Liver (tissue), 9 donors: ENCODE data around the gene PIP4K2C. TPM values are rescaled to one million over a fixed set of nuclear protein-coding genes. Genes with fewer than 3 reads are reported as not detected.

Experiments
- DNase-seq: peaks from one replicate; pipeline ENCODE4 v3.0.0-alpha.2; 2017; ENCODE audit warnings: low spot score
- H3K27ac ChIP-seq, 2 donors: one replicate each; pipeline ENCODE4 v1.7.0; 2013; ENCODE audit warnings: inconsistent platforms in 2 of 2, low read length in 2 of 2, control low read depth in 1 of 2, low read depth in 1 of 2, mild to moderate bottlenecking in 1 of 2
- H3K27me3 ChIP-seq, 4 donors: one replicate each; pipeline versions ENCODE4 v1.6.1 to v1.7.0; 2013; ENCODE audit warnings: low read length in 3 of 4, inconsistent platforms in 1 of 4, mild to moderate bottlenecking in 1 of 4, moderate library complexity in 1 of 4; ENCODE audit not compliant: control insufficient read depth in 4 of 4, insufficient read depth in 4 of 4
- H3K36me3 ChIP-seq, 4 donors: one replicate each; pipeline versions ENCODE4 v1.6.1 to v1.7.0; 2013; ENCODE audit warnings: low read length in 3 of 4, mild to moderate bottlenecking in 3 of 4, low read depth in 1 of 4, moderate library complexity in 1 of 4; ENCODE audit not compliant: control insufficient read depth in 4 of 4, insufficient read depth in 3 of 4
- H3K4me1 ChIP-seq, 4 donors: one replicate each; pipeline versions ENCODE4 v1.6.1 to v1.7.0; 2013; ENCODE audit warnings: low read length in 3 of 4, mild to moderate bottlenecking in 3 of 4, moderate library complexity in 1 of 4; ENCODE audit not compliant: control insufficient read depth in 4 of 4, insufficient read depth in 4 of 4
- H3K4me3 ChIP-seq, 3 donors: one replicate each; pipeline versions ENCODE4 v1.6.1 to v1.7.0; 2013; ENCODE audit warnings: low read length in 3 of 3, control low read depth in 1 of 3, low read depth in 1 of 3, mild to moderate bottlenecking in 1 of 3
- H3K9ac ChIP-seq, 2 donors: one replicate each; pipeline ENCODE4 v1.7.0; 2013; ENCODE audit warnings: low read length in 2 of 2, mild to moderate bottlenecking in 2 of 2, moderate library complexity in 2 of 2, control low read depth in 1 of 2, low read depth in 1 of 2
- H3K9me3 ChIP-seq, 4 donors: one replicate each; pipeline versions ENCODE4 v1.6.1 to v1.7.0; 2013; ENCODE audit warnings: low read length in 3 of 4; ENCODE audit not compliant: control insufficient read depth in 4 of 4
- EGR1 ChIP-seq, 2 donors: IDR thresholded peaks; 2 replicates each; pipeline ENCODE4 v1.6.1; 2016 to 2018; ENCODE audit warnings: antibody characterized with exemption in 2 of 2, low read depth in 2 of 2
- FOXA1 ChIP-seq: IDR thresholded peaks from 2 replicates; pipeline ENCODE4 v1.6.1; 2016; ENCODE audit warnings: antibody characterized with exemption
- FOXA2 ChIP-seq: IDR thresholded peaks from 2 replicates; pipeline ENCODE4 v1.6.1; 2016; ENCODE audit warnings: antibody characterized with exemption
- GABPA ChIP-seq, 2 donors: IDR thresholded peaks in 1 of 2; conservative IDR thresholded peaks in 1 of 2; 2 replicates each; pipeline ENCODE4 v1.6.1; 2016; ENCODE audit warnings: antibody characterized with exemption in 2 of 2, mild to moderate bottlenecking in 1 of 2, moderate library complexity in 1 of 2
- HNF4A ChIP-seq, 2 donors: conservative IDR thresholded peaks; 2 replicates each; pipeline ENCODE4 v1.6.1; 2016; ENCODE audit warnings: antibody characterized with exemption in 2 of 2, mild to moderate bottlenecking in 2 of 2
- HNF4G ChIP-seq: IDR thresholded peaks from 2 replicates; pipeline ENCODE4 v1.6.1; 2016; ENCODE audit warnings: antibody characterized with exemption
- JUND ChIP-seq, 2 donors: IDR thresholded peaks; 2 replicates each; pipeline ENCODE4 v1.6.1; 2016; ENCODE audit warnings: antibody characterized with exemption in 2 of 2
- NR2F2 ChIP-seq: IDR thresholded peaks from 2 replicates; pipeline ENCODE4 v1.6.1; 2016; ENCODE audit warnings: antibody characterized with exemption
- RAD21 ChIP-seq, 2 donors: IDR thresholded peaks; 2 replicates each; pipeline ENCODE4 v1.6.1; 2016; ENCODE audit warnings: antibody characterized with exemption in 2 of 2, mild to moderate bottlenecking in 2 of 2
- SP1 ChIP-seq: IDR thresholded peaks from 2 replicates; pipeline ENCODE4 v1.6.1; 2018; ENCODE audit warnings: antibody characterized with exemption, mild to moderate bottlenecking
- TAF1 ChIP-seq: conservative IDR thresholded peaks from 2 replicates; pipeline ENCODE4 v1.6.1; 2016; ENCODE audit warnings: antibody characterized with exemption, mild to moderate bottlenecking
- YY1 ChIP-seq: IDR thresholded peaks from 2 replicates; pipeline ENCODE4 v1.6.1; 2016; ENCODE audit warnings: antibody characterized with exemption, mild to moderate bottlenecking
- WGBS: extraction: QIAGEN DNeasy Blood & Tissue Kit; methylation state at CpG from one replicate; pipeline ENCODE4 v1.1.7; 2013; 5-methylcytosine and 5-hydroxymethylcytosine counted together
- polyA plus RNA-seq, 2 donors: library from polyadenylated mRNA; stranded (reverse) in 1 of 2; unstranded in 1 of 2; fragments of 200-250 nt in 1 of 2; fragments of >200 nt in 1 of 2; fragmentation: Nextera tagmentation in 1 of 2; extraction: Ambion mirVana in 1 of 2; gene quantifications; one replicate each; pipeline versions ENCODE4 v1.2.1 to v1.2.3, GENCODE V29; 2013 to 2015
- total RNA-seq, 2 donors: library from RNA; depleted of rRNA; stranded (reverse); fragments of >200 nt; gene quantifications; one replicate each; pipeline ENCODE4 v1.2.3, GENCODE V29; 2014
- TF ChIP-seq, protein P1 (sequence below): IDR thresholded peaks from 2 replicates; pipeline ENCODE4 v1.6.1; 2016; ENCODE audit warnings: antibody characterized with exemption
- TF ChIP-seq, protein P2 (sequence below): fragments of 150-350 bp; IDR thresholded peaks from 2 replicates; pipeline ENCODE4 v1.5.1; 2017; ENCODE audit warnings: improper control_type of control experiment, low read depth, low read length; ENCODE audit not compliant: missing input control
- TF ChIP-seq, protein P3 (sequence below): IDR thresholded peaks from 2 replicates; pipeline ENCODE4 v1.6.1; 2016; ENCODE audit warnings: antibody characterized with exemption, mild to moderate bottlenecking
- TF ChIP-seq, protein P4 (sequence below): IDR thresholded peaks from 2 replicates; pipeline ENCODE4 v1.6.1; 2016; ENCODE audit warnings: antibody characterized with exemption
- donor health status: healthy.
- donor health status: healthy.
- donor health status: healthy.
- donor health status: healthy.
- donor health status: healthy.

The PIP4K2C gene
- total and polyA plus RNA-seq, 4 donors = 6.5 to 11.9 (median 9.4) TPM

DNA sequence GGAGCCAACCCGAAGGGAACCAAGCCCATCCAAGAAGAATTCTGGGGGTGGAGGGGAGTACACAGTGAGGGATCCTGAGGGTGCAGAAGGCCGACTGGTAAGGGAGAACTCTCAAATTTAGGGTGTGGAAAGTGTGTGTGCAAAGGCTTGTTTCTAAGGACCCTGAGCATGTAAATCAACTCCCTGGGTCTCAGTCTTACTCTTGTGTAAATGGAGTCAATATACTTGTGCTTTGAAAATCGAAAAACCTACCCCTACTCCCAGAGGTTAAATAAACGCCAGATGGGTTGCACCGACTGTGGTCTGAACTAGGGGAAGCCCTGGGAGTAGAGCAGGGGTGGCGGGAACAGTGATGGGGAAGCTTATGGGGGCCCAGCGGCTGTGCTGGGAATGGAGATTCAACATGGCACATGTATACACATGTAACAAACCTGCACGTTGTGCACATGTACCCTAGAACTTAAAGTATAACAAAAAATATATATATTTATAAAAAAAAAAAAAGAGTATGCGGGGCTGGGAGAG is 36.0 kb downstream of the PIP4K2C start (continued):
- TF ChIP-seq, protein P1, sequence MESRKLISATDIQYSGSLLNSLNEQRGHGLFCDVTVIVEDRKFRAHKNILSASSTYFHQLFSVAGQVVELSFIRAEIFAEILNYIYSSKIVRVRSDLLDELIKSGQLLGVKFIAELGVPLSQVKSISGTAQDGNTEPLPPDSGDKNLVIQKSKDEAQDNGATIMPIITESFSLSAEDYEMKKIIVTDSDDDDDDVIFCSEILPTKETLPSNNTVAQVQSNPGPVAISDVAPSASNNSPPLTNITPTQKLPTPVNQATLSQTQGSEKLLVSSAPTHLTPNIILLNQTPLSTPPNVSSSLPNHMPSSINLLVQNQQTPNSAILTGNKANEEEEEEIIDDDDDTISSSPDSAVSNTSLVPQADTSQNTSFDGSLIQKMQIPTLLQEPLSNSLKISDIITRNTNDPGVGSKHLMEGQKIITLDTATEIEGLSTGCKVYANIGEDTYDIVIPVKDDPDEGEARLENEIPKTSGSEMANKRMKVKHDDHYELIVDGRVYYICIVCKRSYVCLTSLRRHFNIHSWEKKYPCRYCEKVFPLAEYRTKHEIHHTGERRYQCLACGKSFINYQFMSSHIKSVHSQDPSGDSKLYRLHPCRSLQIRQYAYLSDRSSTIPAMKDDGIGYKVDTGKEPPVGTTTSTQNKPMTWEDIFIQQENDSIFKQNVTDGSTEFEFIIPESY = no peak
- TF ChIP-seq RAD21 (IDR thresholded peaks at IDR 0.05) (no peak), JUND (IDR thresholded peaks at IDR 0.05) (no peak), HNF4A (conservative IDR thresholded peaks at IDR 0.05) (no peak)
- TF ChIP-seq, protein P2, sequence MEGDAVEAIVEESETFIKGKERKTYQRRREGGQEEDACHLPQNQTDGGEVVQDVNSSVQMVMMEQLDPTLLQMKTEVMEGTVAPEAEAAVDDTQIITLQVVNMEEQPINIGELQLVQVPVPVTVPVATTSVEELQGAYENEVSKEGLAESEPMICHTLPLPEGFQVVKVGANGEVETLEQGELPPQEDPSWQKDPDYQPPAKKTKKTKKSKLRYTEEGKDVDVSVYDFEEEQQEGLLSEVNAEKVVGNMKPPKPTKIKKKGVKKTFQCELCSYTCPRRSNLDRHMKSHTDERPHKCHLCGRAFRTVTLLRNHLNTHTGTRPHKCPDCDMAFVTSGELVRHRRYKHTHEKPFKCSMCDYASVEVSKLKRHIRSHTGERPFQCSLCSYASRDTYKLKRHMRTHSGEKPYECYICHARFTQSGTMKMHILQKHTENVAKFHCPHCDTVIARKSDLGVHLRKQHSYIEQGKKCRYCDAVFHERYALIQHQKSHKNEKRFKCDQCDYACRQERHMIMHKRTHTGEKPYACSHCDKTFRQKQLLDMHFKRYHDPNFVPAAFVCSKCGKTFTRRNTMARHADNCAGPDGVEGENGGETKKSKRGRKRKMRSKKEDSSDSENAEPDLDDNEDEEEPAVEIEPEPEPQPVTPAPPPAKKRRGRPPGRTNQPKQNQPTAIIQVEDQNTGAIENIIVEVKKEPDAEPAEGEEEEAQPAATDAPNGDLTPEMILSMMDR = no peak

DNA sequence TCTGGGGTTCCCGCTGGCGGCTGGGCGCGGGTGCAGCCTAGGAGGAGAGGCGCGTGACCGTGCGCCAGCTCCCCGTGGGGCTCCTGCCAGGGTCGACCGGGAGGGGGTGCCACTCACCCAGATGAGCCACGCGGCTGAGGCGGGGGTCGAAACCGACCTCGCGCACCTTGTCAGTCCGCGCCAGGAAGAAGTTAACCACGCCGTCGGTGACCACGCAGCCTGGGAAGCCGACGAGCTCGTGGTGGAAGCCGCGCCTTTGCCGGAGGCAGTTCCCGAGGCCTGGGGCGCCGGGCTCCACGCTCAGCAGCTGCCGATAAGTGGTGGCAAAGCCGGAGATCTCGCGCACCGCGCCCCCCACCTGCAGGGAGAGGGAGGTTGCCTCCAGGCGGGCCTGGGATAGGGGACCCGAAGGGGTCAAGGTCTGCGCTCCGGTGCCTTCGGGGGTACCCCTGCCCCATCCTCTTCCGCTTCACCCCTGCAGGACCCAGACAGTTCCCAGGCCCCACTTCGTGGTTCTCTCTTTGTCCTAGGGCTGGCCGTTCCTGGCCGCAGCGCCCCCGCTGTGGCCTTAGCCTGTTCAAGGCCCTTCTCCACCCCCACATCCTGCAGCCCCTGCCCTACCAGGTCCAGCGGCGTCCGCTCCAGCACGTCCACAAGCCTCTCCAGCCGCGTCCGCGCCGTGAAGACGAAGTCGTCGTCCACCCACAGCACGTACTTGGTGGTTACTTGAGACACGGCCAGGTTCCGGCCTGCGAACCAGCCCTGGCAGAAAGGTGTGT is 36.7 kb downstream of the PIP4K2C start:
- H3K36me3 ChIP-seq = no peaks in the 10 kb centered on the region
- no peak overlapping the region for H3K9ac ChIP-seq
- H3K27ac ChIP-seq = no peak overlapping the region
- no peak for TF ChIP-seq RAD21 (IDR thresholded peaks at IDR 0.05)
- TF ChIP-seq, protein P3, sequence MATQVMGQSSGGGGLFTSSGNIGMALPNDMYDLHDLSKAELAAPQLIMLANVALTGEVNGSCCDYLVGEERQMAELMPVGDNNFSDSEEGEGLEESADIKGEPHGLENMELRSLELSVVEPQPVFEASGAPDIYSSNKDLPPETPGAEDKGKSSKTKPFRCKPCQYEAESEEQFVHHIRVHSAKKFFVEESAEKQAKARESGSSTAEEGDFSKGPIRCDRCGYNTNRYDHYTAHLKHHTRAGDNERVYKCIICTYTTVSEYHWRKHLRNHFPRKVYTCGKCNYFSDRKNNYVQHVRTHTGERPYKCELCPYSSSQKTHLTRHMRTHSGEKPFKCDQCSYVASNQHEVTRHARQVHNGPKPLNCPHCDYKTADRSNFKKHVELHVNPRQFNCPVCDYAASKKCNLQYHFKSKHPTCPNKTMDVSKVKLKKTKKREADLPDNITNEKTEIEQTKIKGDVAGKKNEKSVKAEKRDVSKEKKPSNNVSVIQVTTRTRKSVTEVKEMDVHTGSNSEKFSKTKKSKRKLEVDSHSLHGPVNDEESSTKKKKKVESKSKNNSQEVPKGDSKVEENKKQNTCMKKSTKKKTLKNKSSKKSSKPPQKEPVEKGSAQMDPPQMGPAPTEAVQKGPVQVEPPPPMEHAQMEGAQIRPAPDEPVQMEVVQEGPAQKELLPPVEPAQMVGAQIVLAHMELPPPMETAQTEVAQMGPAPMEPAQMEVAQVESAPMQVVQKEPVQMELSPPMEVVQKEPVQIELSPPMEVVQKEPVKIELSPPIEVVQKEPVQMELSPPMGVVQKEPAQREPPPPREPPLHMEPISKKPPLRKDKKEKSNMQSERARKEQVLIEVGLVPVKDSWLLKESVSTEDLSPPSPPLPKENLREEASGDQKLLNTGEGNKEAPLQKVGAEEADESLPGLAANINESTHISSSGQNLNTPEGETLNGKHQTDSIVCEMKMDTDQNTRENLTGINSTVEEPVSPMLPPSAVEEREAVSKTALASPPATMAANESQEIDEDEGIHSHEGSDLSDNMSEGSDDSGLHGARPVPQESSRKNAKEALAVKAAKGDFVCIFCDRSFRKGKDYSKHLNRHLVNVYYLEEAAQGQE = no peak
- no peak for TF ChIP-seq GABPA (IDR thresholded peaks at IDR 0.05 in 1 of 2, conservative IDR thresholded peaks at IDR 0.05 in 1 of 2)
- TF ChIP-seq HNF4G = no peak
- no peak for TF ChIP-seq FOXA2
- TF ChIP-seq HNF4A (conservative IDR thresholded peaks at IDR 0.05) = no peak
- no peak for TF ChIP-seq JUND (IDR thresholded peaks at IDR 0.05)
- TF ChIP-seq TAF1 = no peak
- no peak for TF ChIP-seq EGR1 (IDR thresholded peaks at IDR 0.05; ENCODE audit: low read depth in 2 of 2)
- no peak for TF ChIP-seq NR2F2
- no peak for TF ChIP-seq SP1
- TF ChIP-seq YY1 = no peak
- TF ChIP-seq, protein P4, sequence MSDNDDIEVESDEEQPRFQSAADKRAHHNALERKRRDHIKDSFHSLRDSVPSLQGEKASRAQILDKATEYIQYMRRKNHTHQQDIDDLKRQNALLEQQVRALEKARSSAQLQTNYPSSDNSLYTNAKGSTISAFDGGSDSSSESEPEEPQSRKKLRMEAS = no peak
- TF ChIP-seq, protein P1 = no peak
- no peak for TF ChIP-seq FOXA1
- 8% methylated on average over 67 of the region's 67 CpGs for WGBS
- H3K27me3 ChIP-seq = peaks cover 11 to 21% (median 16%) of the 10 kb centered on the region in 4 donors
- peaks cover 6 to 17% (median 8%) of the 10 kb centered on the region in 4 donors for H3K4me1 ChIP-seq
- H3K9me3 ChIP-seq = no peaks in the 10 kb centered on the region
- peak; percentile 33 for DNase-seq
- no peak overlapping the region for H3K4me3 ChIP-seq
